Measurements from ENCODE around the gene SMPD4. TPM values are rescaled to one million over a fixed set of nuclear protein-coding genes. Genes with fewer than 3 reads are reported as not detected.
"Not testable (repeated sequence)": the region's sequence is repeated elsewhere in the genome, so short reads cannot be mapped to it uniquely, and the experiment has no call there.

SMPD4 gene
- total RNA-seq, 2 donors from 2014 or later: 20.7 to 23.8 TPM

GRCh38 chr2:130198343-130198742 is 16.9 kb upstream of the SMPD4 start, which contains the start of gene TUBA3E:
Gene TUBA3E (minus strand): TSS chr2:130198439. CDS start chr2:130198360, 79 bp downstream.
- H3K4me1 ChIP-seq: no peaks in the 10 kb centered on the region
- DNase-seq (ENCODE audit: low spot score): no peak
- H3K36me3 ChIP-seq: no peaks in the 10 kb centered on the region
- H3K27ac ChIP-seq: no peak within 1 kb of the TSS
- H3K27me3 ChIP-seq: no peaks in the 10 kb centered on the region
- no peak within 1 kb of the TSS for H3K4me3 ChIP-seq
- TF ChIP-seq CTCF (IDR thresholded peaks at IDR 0.05): no peak
- no peaks in the 10 kb centered on the region for H3K9me3 ChIP-seq

DNA sequence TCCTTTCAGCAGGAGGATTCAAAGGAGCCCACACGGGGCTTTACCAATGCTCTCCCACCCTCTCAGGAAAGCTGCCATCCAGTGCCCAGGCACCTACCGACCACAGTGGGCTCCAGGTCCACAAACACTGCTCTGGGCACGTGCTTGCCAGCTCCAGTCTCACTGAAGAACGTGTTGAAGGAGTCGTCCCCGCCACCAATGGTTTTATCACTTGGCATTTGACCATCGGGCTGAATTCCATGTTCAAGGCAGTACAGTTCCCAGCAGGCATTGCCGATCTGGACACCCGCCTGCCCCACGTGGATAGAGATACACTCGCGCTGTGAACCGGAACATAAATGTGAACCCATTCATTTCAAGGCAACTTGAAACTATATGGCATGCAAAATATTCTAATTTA is 14.7 kb upstream of the SMPD4 start:
- DNase-seq (ENCODE audit: low spot score); H3K27me3 ChIP-seq; H3K9me3 ChIP-seq; H3K4me3 ChIP-seq; H3K4me1 ChIP-seq; H3K36me3 ChIP-seq; H3K27ac ChIP-seq: not testable (repeated sequence)

DNA sequence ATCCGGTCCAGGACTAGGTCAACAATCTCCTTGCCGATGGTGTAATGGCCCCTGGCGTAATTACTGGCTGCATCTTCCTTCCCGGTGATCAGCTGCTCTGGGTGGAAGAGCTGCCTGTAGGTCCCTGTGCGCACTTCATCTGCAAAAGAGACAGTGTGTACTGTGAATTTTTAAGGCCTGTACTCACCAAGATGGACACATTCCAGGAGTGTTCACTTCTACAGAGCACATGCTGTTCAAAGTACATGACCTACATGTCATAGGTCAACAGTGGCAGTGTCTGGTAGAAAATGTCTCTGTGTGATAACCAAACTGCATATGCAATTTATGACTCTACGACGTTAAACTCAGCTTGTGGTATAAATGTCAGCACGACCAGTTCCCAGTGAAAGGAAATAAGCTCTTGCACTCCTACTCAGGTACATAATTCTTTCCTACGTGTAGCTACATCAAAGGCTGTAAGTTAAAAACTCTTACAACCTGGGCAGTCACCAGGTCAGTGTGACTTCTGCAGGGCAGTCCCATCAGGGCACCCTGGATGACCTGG is 13.8 kb upstream of the SMPD4 start:
- not testable (repeated sequence) for DNase-seq (ENCODE audit: low spot score); H3K9me3 ChIP-seq; H3K27me3 ChIP-seq; H3K36me3 ChIP-seq; H3K4me3 ChIP-seq; H3K4me1 ChIP-seq
- H3K27ac ChIP-seq: peak overlapping the region in 1 of 2 donors; percentile 16

DNA sequence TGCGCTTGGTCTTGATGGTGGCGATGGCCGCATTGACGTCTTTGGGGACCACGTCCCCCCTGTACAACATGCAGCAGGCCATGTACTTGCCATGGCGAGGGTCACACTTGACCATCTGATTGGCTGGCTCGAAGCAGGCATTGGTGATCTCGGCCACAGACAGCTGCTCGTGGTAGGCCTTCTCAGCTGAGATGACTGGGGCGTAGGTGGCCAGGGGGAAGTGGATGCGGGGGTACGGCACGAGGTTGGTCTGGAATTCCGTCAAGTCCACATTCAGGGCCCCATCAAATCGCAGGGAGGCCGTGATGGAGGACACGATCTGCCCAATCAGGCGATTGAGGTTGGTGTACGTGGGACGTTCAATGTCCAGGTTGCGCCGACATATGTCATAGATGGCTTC is 12.4 kb upstream of the SMPD4 start:
- not testable (repeated sequence) for H3K27me3 ChIP-seq; H3K4me3 ChIP-seq; H3K27ac ChIP-seq; H3K4me1 ChIP-seq; DNase-seq (ENCODE audit: low spot score); H3K36me3 ChIP-seq; H3K9me3 ChIP-seq

DNA sequence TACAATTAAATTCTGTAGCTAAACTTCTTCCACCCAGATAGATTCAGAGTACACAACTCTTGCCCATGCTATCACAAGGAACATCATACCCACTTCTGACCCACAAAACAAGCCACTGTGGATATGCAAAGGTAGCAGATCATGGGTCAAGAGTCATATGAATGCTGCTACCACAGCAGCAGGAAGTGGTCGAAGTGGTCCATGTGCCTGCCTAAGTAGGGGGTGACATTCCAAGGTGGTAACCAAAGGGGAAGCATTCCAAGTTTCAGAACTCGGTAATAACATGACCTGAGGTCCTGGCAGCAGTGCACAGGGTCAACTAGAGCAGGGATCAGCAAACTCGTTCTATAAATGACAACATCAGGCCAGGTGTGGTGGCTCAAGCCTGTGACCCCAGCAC is 11.0 kb upstream of the SMPD4 start:
- not testable (repeated sequence) for DNase-seq (ENCODE audit: low spot score); H3K4me3 ChIP-seq; H3K9me3 ChIP-seq; H3K4me1 ChIP-seq; H3K36me3 ChIP-seq; H3K27ac ChIP-seq; H3K27me3 ChIP-seq

GRCh38 chr2:130191319-130191718 is 9.9 kb upstream of the SMPD4 start:
- H3K4me1 ChIP-seq; H3K4me3 ChIP-seq; DNase-seq (ENCODE audit: low spot score); H3K36me3 ChIP-seq; H3K27ac ChIP-seq; H3K9me3 ChIP-seq; H3K27me3 ChIP-seq: not testable (repeated sequence)

DNA sequence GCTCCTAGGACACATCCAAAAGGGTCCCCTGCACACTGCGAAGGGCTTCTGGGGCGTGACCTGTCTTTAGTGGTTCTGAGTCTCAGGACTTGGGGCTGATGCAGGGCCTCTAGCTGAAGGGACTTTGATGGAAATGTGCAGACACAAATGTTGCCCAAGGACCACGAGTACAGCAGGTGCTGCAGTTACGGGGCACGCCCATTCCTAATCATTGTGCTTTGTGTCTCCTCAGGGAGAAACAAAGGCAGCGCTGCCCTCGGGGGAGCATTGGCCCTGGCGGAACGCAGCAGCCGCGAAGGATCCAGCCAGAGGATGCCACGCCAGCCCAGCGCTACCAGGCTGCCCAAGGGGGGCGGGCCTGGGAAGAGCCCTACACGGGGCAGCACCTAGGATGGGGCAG is 8.8 kb upstream of the SMPD4 start:
- Histone ChIP-seq H3K27me3 (no peaks in the 10 kb centered on the region), H3K4me3 (no peak overlapping the region), H3K4me1 (no peaks in the 10 kb centered on the region), H3K9me3 (no peaks in the 10 kb centered on the region), H3K36me3 (no peaks in the 10 kb centered on the region), H3K27ac (no peak overlapping the region)
- no peak for DNase-seq (ENCODE audit: low spot score)
- TF ChIP-seq CTCF (IDR thresholded peaks at IDR 0.05): no peak

GRCh38 chr2:130188958-130189357 is 7.6 kb upstream of the SMPD4 start:
- H3K4me3 ChIP-seq; H3K27ac ChIP-seq; H3K4me1 ChIP-seq; H3K36me3 ChIP-seq; H3K27me3 ChIP-seq; DNase-seq (ENCODE audit: low spot score); H3K9me3 ChIP-seq: not testable (repeated sequence)

- H3K4me3 ChIP-seq; H3K27me3 ChIP-seq; H3K27ac ChIP-seq; H3K36me3 ChIP-seq; DNase-seq (ENCODE audit: low spot score); H3K4me1 ChIP-seq; H3K9me3 ChIP-seq: not testable (repeated sequence)
Observed at GRCh38 chr2:130187859-130188792, 6.7 kb upstream of the SMPD4 start.

Data from right atrium auricular region (tissue), 2 donors.